K562 (cell line): ENCODE data around the gene FPGS. TPM values are rescaled to one million over a fixed set of nuclear protein-coding genes. Genes with fewer than 3 reads are reported as not detected.

Source experiments
- ATAC-seq: fragments of 200-7000 bp; cut with Tn5 transposase; 3 replicates; pipeline ENCODE4 v1.9.1; 2020; ENCODE audit warnings: moderate library complexity
- BruUV-seq: library from RNA; stranded (reverse); fragments of 400-500 nt; replicated peaks from 2 replicates; lab custom pipeline; 2021; lab: Mats Ljungman, UMichigan
- CTCF ChIA-PET: fragments of 300-600 bp; formaldehyde crosslinking; extraction: SDS; loops from one replicate; lab custom pipeline; 2021; ENCODE audit warnings: low intra/inter-chr PET ratio; lab: Yijun Ruan, JAX
- POLR2A ChIA-PET: fragments of 300-600, 350-650 bp; sonication (Branson Sonifier 250); formaldehyde crosslinking; extraction: SDS; loops from one replicate; lab custom pipeline; 2021; ENCODE audit warnings: antibody characterized with exemption, inconsistent platforms; lab: Yijun Ruan, JAX
- DNase-seq, 4 experiments: peaks; one replicate each; pipeline versions ENCODE4 v3.0.0 to v3.0.0-alpha.2; 2011 to 2018; ENCODE audit warnings: low spot score in 3 of 4, mixed read lengths in 3 of 4; ENCODE audit errors: extremely low read depth in 1 of 4
- FAIRE-seq: peaks from 2 replicates; lab custom pipeline; 2011; peaks lifted over from hg19 to GRCh38; lab: Jason Lieb, UNC
- H2AFZ ChIP-seq: 2 replicates; pipeline ENCODE4 v1.6.0; 2011; ENCODE audit warnings: low read depth, low read length, control low read depth, inconsistent platforms
- H3K27ac ChIP-seq: fragments of 200-600 bp; 3 replicates; pipeline ENCODE4 v1.8.0; 2011; ENCODE audit warnings: low read depth, mild to moderate bottlenecking, control low read depth, inconsistent platforms, low read length, moderate library complexity, mixed read lengths; ENCODE audit errors: extremely low read depth
- H3K27me3 ChIP-seq, 2 experiments: fragments of 300-600 bp in 1 of 2; 2 replicates in 1 of 2; 3 replicates in 1 of 2; pipeline versions ENCODE4 v1.6.0 to v1.8.0; 2011; ENCODE audit warnings: inconsistent platforms in 2 of 2, low read length in 2 of 2, mild to moderate bottlenecking in 1 of 2, mixed read lengths in 1 of 2, moderate library complexity in 1 of 2; ENCODE audit not compliant: control insufficient read depth in 2 of 2, insufficient read depth in 2 of 2
- H3K36me3 ChIP-seq: fragments of 300-600 bp; 3 replicates; pipeline ENCODE4 v1.8.0; 2011; ENCODE audit warnings: mild to moderate bottlenecking, low read length, inconsistent platforms; ENCODE audit not compliant: control insufficient read depth, insufficient read depth
- H3K4me1 ChIP-seq, 2 experiments: fragments of 200-600 bp in 1 of 2; replicated peaks in 1 of 2; 2 replicates in 1 of 2; 3 replicates in 1 of 2; pipeline versions ENCODE4 v1.5.1 to v1.8.0; 2011; ENCODE audit warnings: inconsistent platforms in 2 of 2, low read length in 2 of 2, mild to moderate bottlenecking in 1 of 2, mixed read lengths in 1 of 2, moderate library complexity in 1 of 2; ENCODE audit not compliant: control insufficient read depth in 2 of 2, insufficient read depth in 2 of 2
- H3K4me2 ChIP-seq: 2 replicates; pipeline ENCODE4 v1.6.1; 2011; ENCODE audit warnings: low read length, control low read depth, inconsistent platforms, mixed read lengths; ENCODE audit not compliant: insufficient read depth
- H3K4me3 ChIP-seq: fragments of 200-600 bp; sonication (generic), shearing (Covaris generic); 2 replicates; pipeline ENCODE4 v1.5.1; 2016; ENCODE audit warnings: control low read depth, inconsistent platforms
- H3K79me2 ChIP-seq: fragments of 200-600 bp; 3 replicates; pipeline ENCODE4 v1.8.0; 2011; ENCODE audit warnings: low read length, inconsistent platforms; ENCODE audit not compliant: control insufficient read depth, insufficient read depth
- H3K9ac ChIP-seq, 2 experiments: 2 replicates each; pipeline versions ENCODE4 v1.6.0 to v1.6.1; 2011; ENCODE audit warnings: low read depth in 2 of 2, low read length in 2 of 2, control low read depth in 1 of 2, inconsistent platforms in 1 of 2, mild to moderate bottlenecking in 1 of 2, mixed read lengths in 1 of 2; ENCODE audit not compliant: insufficient read depth in 1 of 2
- H3K9me1 ChIP-seq: one replicate; pipeline ENCODE4 v1.6.0; 2011; ENCODE audit warnings: inconsistent platforms, mild to moderate bottlenecking, low read length, moderate library complexity; ENCODE audit not compliant: control insufficient read depth, insufficient read depth
- H3K9me3 ChIP-seq: replicated peaks from 2 replicates; pipeline ENCODE4 v1.5.1; 2011; ENCODE audit warnings: low read depth, low read length, inconsistent platforms; ENCODE audit not compliant: control insufficient read depth, insufficient read depth
- H4K20me1 ChIP-seq: replicated peaks from 2 replicates; pipeline ENCODE4 v1.6.1; 2011; ENCODE audit warnings: low read length, inconsistent platforms, mixed read lengths; ENCODE audit not compliant: control insufficient read depth, insufficient read depth
- BCOR ChIP-seq: fragments of 450-650 bp; IDR thresholded peaks from 2 replicates; pipeline ENCODE4 v1.6.1; 2016
- CBX1 ChIP-seq: sonication (generic); IDR thresholded peaks from 2 replicates; pipeline ENCODE4 v1.6.1; 2016; ENCODE audit warnings: antibody characterized with exemption, low read depth, mild to moderate bottlenecking
- FOXK2 ChIP-seq, 2 experiments: fragments of 450-650 bp; IDR thresholded peaks in 1 of 2; conservative IDR thresholded peaks in 1 of 2; 2 replicates each; pipeline ENCODE4 v1.6.1; 2016; ENCODE audit warnings: low read depth in 2 of 2, mild to moderate bottlenecking in 1 of 2
- GATA2 ChIP-seq: sonication (generic); formaldehyde crosslinking; IDR thresholded peaks from 2 replicates; pipeline ENCODE4 v1.4.0; 2020; ENCODE audit warnings: mild to moderate bottlenecking, missing genetic modification reagents
- HDAC2 ChIP-seq: fragments of 450-650 bp; IDR thresholded peaks from 2 replicates; pipeline ENCODE4 v1.6.1; 2016; ENCODE audit warnings: mild to moderate bottlenecking
- KDM1A ChIP-seq, 2 experiments: fragments of 450-650 bp; IDR thresholded peaks; 2 replicates each; pipeline ENCODE4 v1.6.1; 2016; ENCODE audit warnings: mild to moderate bottlenecking in 2 of 2
- POLR3A ChIP-seq: IDR thresholded peaks from 2 replicates; pipeline ENCODE4 v1.6.1; 2011; ENCODE audit warnings: borderline replicate concordance, mild to moderate bottlenecking, moderate library complexity; ENCODE audit not compliant: insufficient read length, insufficient read depth; ENCODE audit errors: extremely low read depth
- RBM17 ChIP-seq: fragments of 200-400 bp; formaldehyde crosslinking; IDR thresholded peaks from 2 replicates; pipeline ENCODE4 v1.6.1; 2017; ENCODE audit warnings: low read depth, mild to moderate bottlenecking, low read length, borderline replicate concordance
- RBM25 ChIP-seq: fragments of 200-400 bp; formaldehyde crosslinking; IDR thresholded peaks from 2 replicates; pipeline ENCODE4 v1.6.1; 2018; ENCODE audit warnings: low read length, low read depth, moderate library complexity; ENCODE audit not compliant: severe bottlenecking
- WGBS: fragments of 100-300 bp; shearing (Covaris generic); methylation state at CpG from one replicate; pipeline ENCODE4 v1.1.6; 2016; ENCODE audit warnings: low coverage, mixed read lengths; ENCODE audit not compliant: insufficient coverage; ENCODE audit errors: missing lambda C conversion rate; 5-methylcytosine and 5-hydroxymethylcytosine counted together
- in situ Hi-C: fragments of 300-500 bp; cut with MboI; formaldehyde crosslinking; loops from 4 replicates; pipeline ENCODE4 v1.15.0; 2018; ENCODE audit warnings: inconsistent platforms, mixed read lengths
- intact Hi-C: fragments of 100-400 bp; cut with micrococcal nuclease; formaldehyde crosslinking; loops from 2 replicates; pipeline ENCODE4 v1.14.2; 2022
- polyA plus RNA-seq, 8 experiments: library from polyadenylated mRNA; depleted of rRNA in 4 of 8; stranded (reverse) in 5 of 8; unstranded in 3 of 8; fragments of >200 nt; fragmentation: Nextera tagmentation in 2 of 8; fragmentation: Illumina TruSeq in 1 of 8; extraction: Ambion mirVana in 2 of 8; extraction: Trizol in 1 of 8; gene quantifications; 2 replicates each; pipeline versions ENCODE4 v1.2.1 to v1.2.3, GENCODE V29; 2011 to 2014; ENCODE audit warnings: inconsistent platforms in 1 of 8, missing spikeins in 1 of 8
- total RNA-seq, 7 experiments: library from RNA; depleted of rRNA in 6 of 7; stranded (reverse); fragments of >200 nt in 6 of 7; fragmentation: Illumina TruSeq in 2 of 7; extraction: Trizol in 2 of 7; gene quantifications; 2 replicates each; pipeline versions ENCODE4 v1.2.1 to v1.2.3, GENCODE V29; 2011 to 2021; ENCODE audit warnings: low replicate concordance in 1 of 7
- TF ChIP-seq, protein P1 (sequence below): fragments of 200-600 bp; sonication (generic); IDR thresholded peaks from one replicate; pipeline ENCODE4 v1.6.1; 2012; ENCODE audit warnings: mild to moderate bottlenecking, low read depth, low read length, inconsistent platforms

FPGS gene
- total and polyA plus RNA-seq, 9 of the 15 experiments (the other 6 are each of a cell fraction or from before 2014, with no cell fraction given) = 0.84 to 86.4 (median 59.2) TPM

DNA sequence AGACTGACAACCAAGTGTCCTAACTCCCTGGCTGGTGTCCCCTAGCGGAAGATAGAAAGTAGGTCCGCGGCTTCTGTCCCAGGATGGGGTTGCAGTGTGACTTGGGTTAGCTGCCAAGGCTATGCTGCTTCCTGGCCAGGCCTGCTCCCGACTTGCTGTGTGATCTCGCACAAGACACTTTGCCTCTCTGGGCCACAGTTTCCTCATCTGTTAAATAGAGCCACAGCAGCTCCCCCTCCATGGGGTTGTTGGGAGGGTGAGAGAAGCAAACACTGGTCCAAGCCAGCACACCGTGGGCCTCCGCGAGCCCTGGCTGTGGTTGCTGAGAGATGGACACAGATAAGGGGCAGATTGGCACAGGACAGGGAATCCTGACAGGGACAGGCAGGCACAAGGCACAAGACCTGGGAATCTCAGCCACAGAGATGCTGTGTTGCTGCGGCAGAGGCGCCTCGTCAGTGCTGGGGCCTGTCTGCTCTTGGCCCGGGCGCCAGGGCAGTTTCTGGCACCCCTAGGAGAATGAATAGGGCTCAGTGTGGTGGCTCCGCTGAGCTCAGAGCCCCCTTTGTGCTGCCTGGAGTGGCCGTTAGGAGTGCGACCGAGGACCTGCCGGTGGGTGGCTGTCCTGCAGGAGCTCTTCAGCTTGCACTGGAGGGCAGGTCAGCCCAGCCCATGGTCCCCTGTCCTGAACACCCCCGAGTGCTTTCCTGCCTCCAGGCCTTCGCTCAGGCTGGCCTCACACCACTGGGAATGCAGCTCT lies 22.4 kb upstream of the FPGS start:
- ATAC-seq (no peak), FAIRE-seq (no peak), DNase-seq (no peak)
- H2AFZ ChIP-seq = no peak overlapping the region
- WGBS = 68% methylated on average over 20 of the region's 20 CpGs
- H3K27me3 ChIP-seq = no peaks in the 10 kb centered on the region
- no peaks in the 10 kb centered on the region for H3K9me3 ChIP-seq
- BruUV-seq = no TSS peak
- no peaks in the 10 kb centered on the region for H3K36me3 ChIP-seq
- no peak overlapping the region for H3K27ac ChIP-seq
- peaks cover 24 to 55% of the 10 kb centered on the region in 2 experiments for H3K4me1 ChIP-seq
- ChIA-PET CTCF (no interaction called here), POLR2A (interaction anchor here (0.7 to 1.8 kb wide), 4 partner anchors 9 to 139 kb away, joined by 3 to 7 read pairs (median 4); no protein-coding TSS in a partner anchor)
- no peaks in the 10 kb centered on the region for H3K9me1 ChIP-seq
- intact Hi-C loops = no loop called here
- H4K20me1 ChIP-seq = no peaks in the 10 kb centered on the region
- peak overlapping the region in 1 of 2 experiments; percentile 60; a peak in 1 of 4 replicates for H3K9ac ChIP-seq
- H3K4me3 ChIP-seq = no peak overlapping the region
- H3K4me2 ChIP-seq = no peak overlapping the region
- in situ Hi-C loops = loop anchor here (5.0 kb wide), 1 partner anchor 43 kb away; the partner anchor contains the start of gene TOR2A
- H3K79me2 ChIP-seq = no peaks in the 10 kb centered on the region
- TF ChIP-seq POLR3A = no peak
- TF ChIP-seq GATA2 (CRISPR knock-in tag) = 0 out of 2 replicates have a peak, but pooled peaks have one; percentile 17
- peak; percentile 85 for TF ChIP-seq BCOR
- TF ChIP-seq, protein P1, sequence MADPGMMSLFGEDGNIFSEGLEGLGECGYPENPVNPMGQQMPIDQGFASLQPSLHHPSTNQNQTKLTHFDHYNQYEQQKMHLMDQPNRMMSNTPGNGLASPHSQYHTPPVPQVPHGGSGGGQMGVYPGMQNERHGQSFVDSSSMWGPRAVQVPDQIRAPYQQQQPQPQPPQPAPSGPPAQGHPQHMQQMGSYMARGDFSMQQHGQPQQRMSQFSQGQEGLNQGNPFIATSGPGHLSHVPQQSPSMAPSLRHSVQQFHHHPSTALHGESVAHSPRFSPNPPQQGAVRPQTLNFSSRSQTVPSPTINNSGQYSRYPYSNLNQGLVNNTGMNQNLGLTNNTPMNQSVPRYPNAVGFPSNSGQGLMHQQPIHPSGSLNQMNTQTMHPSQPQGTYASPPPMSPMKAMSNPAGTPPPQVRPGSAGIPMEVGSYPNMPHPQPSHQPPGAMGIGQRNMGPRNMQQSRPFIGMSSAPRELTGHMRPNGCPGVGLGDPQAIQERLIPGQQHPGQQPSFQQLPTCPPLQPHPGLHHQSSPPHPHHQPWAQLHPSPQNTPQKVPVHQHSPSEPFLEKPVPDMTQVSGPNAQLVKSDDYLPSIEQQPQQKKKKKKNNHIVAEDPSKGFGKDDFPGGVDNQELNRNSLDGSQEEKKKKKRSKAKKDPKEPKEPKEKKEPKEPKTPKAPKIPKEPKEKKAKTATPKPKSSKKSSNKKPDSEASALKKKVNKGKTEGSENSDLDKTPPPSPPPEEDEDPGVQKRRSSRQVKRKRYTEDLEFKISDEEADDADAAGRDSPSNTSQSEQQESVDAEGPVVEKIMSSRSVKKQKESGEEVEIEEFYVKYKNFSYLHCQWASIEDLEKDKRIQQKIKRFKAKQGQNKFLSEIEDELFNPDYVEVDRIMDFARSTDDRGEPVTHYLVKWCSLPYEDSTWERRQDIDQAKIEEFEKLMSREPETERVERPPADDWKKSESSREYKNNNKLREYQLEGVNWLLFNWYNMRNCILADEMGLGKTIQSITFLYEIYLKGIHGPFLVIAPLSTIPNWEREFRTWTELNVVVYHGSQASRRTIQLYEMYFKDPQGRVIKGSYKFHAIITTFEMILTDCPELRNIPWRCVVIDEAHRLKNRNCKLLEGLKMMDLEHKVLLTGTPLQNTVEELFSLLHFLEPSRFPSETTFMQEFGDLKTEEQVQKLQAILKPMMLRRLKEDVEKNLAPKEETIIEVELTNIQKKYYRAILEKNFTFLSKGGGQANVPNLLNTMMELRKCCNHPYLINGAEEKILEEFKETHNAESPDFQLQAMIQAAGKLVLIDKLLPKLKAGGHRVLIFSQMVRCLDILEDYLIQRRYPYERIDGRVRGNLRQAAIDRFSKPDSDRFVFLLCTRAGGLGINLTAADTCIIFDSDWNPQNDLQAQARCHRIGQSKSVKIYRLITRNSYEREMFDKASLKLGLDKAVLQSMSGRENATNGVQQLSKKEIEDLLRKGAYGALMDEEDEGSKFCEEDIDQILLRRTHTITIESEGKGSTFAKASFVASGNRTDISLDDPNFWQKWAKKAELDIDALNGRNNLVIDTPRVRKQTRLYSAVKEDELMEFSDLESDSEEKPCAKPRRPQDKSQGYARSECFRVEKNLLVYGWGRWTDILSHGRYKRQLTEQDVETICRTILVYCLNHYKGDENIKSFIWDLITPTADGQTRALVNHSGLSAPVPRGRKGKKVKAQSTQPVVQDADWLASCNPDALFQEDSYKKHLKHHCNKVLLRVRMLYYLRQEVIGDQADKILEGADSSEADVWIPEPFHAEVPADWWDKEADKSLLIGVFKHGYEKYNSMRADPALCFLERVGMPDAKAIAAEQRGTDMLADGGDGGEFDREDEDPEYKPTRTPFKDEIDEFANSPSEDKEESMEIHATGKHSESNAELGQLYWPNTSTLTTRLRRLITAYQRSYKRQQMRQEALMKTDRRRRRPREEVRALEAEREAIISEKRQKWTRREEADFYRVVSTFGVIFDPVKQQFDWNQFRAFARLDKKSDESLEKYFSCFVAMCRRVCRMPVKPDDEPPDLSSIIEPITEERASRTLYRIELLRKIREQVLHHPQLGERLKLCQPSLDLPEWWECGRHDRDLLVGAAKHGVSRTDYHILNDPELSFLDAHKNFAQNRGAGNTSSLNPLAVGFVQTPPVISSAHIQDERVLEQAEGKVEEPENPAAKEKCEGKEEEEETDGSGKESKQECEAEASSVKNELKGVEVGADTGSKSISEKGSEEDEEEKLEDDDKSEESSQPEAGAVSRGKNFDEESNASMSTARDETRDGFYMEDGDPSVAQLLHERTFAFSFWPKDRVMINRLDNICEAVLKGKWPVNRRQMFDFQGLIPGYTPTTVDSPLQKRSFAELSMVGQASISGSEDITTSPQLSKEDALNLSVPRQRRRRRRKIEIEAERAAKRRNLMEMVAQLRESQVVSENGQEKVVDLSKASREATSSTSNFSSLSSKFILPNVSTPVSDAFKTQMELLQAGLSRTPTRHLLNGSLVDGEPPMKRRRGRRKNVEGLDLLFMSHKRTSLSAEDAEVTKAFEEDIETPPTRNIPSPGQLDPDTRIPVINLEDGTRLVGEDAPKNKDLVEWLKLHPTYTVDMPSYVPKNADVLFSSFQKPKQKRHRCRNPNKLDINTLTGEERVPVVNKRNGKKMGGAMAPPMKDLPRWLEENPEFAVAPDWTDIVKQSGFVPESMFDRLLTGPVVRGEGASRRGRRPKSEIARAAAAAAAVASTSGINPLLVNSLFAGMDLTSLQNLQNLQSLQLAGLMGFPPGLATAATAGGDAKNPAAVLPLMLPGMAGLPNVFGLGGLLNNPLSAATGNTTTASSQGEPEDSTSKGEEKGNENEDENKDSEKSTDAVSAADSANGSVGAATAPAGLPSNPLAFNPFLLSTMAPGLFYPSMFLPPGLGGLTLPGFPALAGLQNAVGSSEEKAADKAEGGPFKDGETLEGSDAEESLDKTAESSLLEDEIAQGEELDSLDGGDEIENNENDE = no peak
- 0 out of 2 replicates have a peak, but pooled peaks have one; percentile 26 for TF ChIP-seq CBX1
- peak; percentile 48; the same call in 1 of the 2 replicates for TF ChIP-seq HDAC2
- no peak for TF ChIP-seq RBM17
- peak; percentile 83 for TF ChIP-seq RBM25
- peak; percentile 51 to 55 for TF ChIP-seq KDM1A (IDR thresholded peaks at IDR 0.05)
- no peak for TF ChIP-seq FOXK2 (conservative IDR thresholded peaks at IDR 0.05 in 1 of 2, IDR thresholded peaks at IDR 0.05 in 1 of 2; ENCODE audit: low read depth in 2 of 2)
